D721Med (cell line): ENCODE results near the gene C11orf68.
A peak's percentile ranks its signal among the peaks of the same experiment; 100 is the strongest.

Experiments used
- DNase-seq: peaks from one replicate; pipeline ENCODE4 v3.0.0; 2011; ENCODE audit warnings: low spot score; ENCODE audit not compliant: insufficient read length
- FAIRE-seq: peaks from 2 replicates; lab custom pipeline; 2011; peaks lifted over from hg19 to GRCh38; lab: Jason Lieb, UNC
- CTCF ChIP-seq: IDR thresholded peaks from 2 replicates; pipeline ENCODE4 v1.5.1; 2012; ENCODE audit warnings: mild to moderate bottlenecking, control low read depth; ENCODE audit not compliant: insufficient read depth; ENCODE audit errors: missing control alignments

C11orf68 gene

DNA sequence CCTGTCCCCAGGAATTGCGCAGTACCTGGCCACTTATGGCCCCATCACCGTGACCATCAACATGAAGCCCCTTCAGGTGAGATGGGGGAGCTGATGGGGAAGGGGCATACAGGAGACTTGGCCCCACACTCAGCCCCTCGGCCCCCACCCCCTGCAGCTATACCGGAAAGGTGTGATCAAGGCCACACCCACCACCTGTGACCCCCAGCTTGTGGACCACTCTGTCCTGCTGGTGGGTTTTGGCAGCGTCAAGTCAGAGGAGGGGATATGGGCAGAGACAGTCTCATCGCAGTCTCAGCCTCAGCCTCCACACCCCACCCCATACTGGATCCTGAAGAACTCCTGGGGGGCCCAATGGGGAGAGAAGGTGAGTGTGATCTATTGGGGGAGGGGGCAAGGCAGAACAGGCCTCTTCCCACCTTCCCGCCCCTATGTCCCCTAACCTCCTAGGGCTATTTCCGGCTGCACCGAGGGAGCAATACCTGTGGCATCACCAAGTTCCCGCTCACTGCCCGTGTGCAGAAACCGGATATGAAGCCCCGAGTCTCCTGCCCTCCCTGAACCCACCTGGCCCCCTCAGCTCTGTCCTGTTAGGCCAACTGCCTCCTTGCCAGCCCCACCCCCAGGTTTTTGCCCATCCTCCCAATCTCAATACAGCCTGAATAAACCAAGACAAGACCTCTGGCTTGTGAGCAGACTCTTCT lies 35.7 kb downstream of the C11orf68 start:
- DNase-seq (no peak), FAIRE-seq (no peak)
- no peak for TF ChIP-seq CTCF

- FAIRE-seq (no peak), DNase-seq (no peak)
- TF ChIP-seq CTCF, result no peak
These were observed 36.5 kb downstream of the C11orf68 start for GRCh38 chr11:65882120-65883057.

- no peak for FAIRE-seq
- DNase-seq, result no peak
- TF ChIP-seq CTCF, result no peak
These were observed 37.9 kb downstream of the C11orf68 start for GRCh38 chr11:65880844-65881421.

GRCh38 chr11:65880027-65880426 lies 38.8 kb downstream of the C11orf68 start:
- DNase-seq (no peak), FAIRE-seq (no peak)
- TF ChIP-seq CTCF, result no peak

GRCh38 chr11:65879617-65880016 lies 39.2 kb downstream of the C11orf68 start, which contains the start of gene CTSW:
CTSW (plus strand) TSS chr11:65879837; CDS start chr11:65879855, 18 bp downstream.
- no peak for TF ChIP-seq CTCF
- DNase-seq, result no peak
- FAIRE-seq, result no peak

DNA sequence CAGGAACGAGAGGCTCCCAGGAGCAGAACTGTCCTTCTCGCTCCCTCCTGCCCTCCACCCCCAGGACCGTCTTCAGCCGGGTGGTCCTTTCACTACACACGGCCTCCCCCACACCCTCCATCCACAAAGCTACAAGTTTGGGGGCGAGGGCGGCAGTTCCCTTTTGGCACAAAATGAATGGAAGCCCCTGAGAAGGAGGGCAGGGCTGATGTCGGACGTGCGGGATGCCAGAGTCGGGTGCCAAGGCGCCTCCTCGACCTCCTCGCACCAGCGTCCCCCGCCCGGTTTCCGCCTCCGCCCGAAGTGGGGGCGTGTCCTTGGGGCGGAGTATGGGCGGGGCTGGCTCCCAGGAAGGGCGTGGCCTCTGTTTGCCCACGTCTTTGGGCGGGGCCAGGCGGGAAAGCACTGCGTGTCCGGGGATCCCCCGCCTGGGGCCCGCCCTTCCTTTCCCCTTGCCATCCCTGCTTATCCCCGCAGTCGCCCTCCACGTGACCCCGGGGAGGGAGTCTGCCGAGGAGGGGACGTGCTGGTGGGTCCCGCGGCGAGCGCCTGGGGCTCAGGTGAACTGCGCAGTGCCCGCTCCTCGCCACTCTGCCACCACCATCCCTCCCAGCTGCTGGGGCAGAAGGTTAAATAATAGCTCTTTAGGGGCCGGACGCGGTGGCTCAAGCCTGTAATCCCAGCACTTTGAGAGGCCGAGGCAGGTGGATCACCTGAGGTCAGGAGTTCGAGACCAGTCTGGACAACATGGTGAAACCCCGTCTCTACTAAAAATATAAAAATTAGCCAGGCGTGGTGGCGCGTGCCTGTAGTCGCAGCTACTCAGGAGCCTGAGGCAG lies 45.3 kb downstream of the C11orf68 start:
- peak; percentile 99 for DNase-seq
- no peak for TF ChIP-seq CTCF

More for the DNA sequence above, 45.3 kb downstream of the C11orf68 start:
- no peak for FAIRE-seq
